Measurements from ENCODE around the gene BACH2. TPM values are rescaled to one million over a fixed set of nuclear protein-coding genes. Genes with fewer than 3 reads are reported as not detected.
A peak's percentile ranks its signal among the peaks of the same experiment; 100 is the strongest.
"Not testable (repeated sequence)": the region's sequence is repeated elsewhere in the genome, so short reads cannot be mapped to it uniquely, and the experiment has no call there.

BACH2 gene
- total RNA-seq, 2 experiments from 2014 or later, result 60.7 to 66.9 TPM

GRCh38 chr6:89910902-89911240 lies 385.8 kb downstream of the BACH2 start:
- Mint-ChIP-seq H3K27me3 (no peaks in the 10 kb centered on the region), H3K27ac (no peak overlapping the region), H3K4me1 (ENCODE audit: low read depth) (peaks cover 14% of the 10 kb centered on the region), H3K4me3 (no peak overlapping the region), H3K9me3 (no peaks in the 10 kb centered on the region), H3K36me3 (ENCODE audit: low read depth) (no peaks in the 10 kb centered on the region)
- ChIA-PET CTCF (no interaction called here), POLR2A (no interaction called here)
- ATAC-seq (no peak), DNase-seq (no peak)
- no peak for TF ChIP-seq CTCF (IDR thresholded peaks at IDR 0.05)
- intact Hi-C loops (cut with micrococcal nuclease), result no loop called here

- H3K27me3 Mint-ChIP-seq; H3K4me1 Mint-ChIP-seq (ENCODE audit: low read depth); H3K27ac Mint-ChIP-seq; ATAC-seq; intact Hi-C loops (cut with micrococcal nuclease); H3K9me3 Mint-ChIP-seq; H3K4me3 Mint-ChIP-seq; H3K36me3 Mint-ChIP-seq (ENCODE audit: low read depth); DNase-seq: not testable (repeated sequence)
- POLR2A ChIA-PET, result interaction anchor here (1.2 kb wide), 1 partner anchor 11 kb away, joined by 3 read pairs; no protein-coding TSS in a partner anchor
- CTCF ChIA-PET, result interaction anchor here (1.1 kb wide), 1 partner anchor 8 kb away, joined by 3 read pairs; no protein-coding TSS in a partner anchor
These were observed 386.4 kb downstream of the BACH2 start for GRCh38 chr6:89910001-89910901.

- H3K27ac Mint-ChIP-seq, result no peak overlapping the region
- H3K4me1 Mint-ChIP-seq (ENCODE audit: low read depth), result peaks cover 6% of the 10 kb centered on the region
- no peaks in the 10 kb centered on the region for H3K9me3 Mint-ChIP-seq
- peaks cover 41% of the 10 kb centered on the region for H3K27me3 Mint-ChIP-seq
- no peaks in the 10 kb centered on the region for H3K36me3 Mint-ChIP-seq (ENCODE audit: low read depth)
- intact Hi-C loops (cut with micrococcal nuclease), result no loop called here
- peak; percentile 12 for DNase-seq
- no peak overlapping the region for H3K4me3 Mint-ChIP-seq
- TF ChIP-seq CTCF (IDR thresholded peaks at IDR 0.05), result no peak
- POLR2A ChIA-PET, result no interaction called here
- CTCF ChIA-PET, result interaction anchor here (1.2 kb wide), 1 partner anchor 10 kb away, joined by 3 read pairs; no protein-coding TSS in a partner anchor
- ATAC-seq, result peak; percentile 64
These were observed 401.3 kb downstream of the BACH2 start for GRCh38 chr6:89895276-89895874.

GRCh38 chr6:89894169-89894568 lies 402.5 kb downstream of the BACH2 start, which contains the start of gene GJA10:
Gene GJA10, plus strand, starts transcription at chr6:89894469. Its CDS starts 0 bp downstream, at chr6:89894469.
- DNase-seq (no peak), ATAC-seq (no peak)
- Mint-ChIP-seq H3K36me3 (ENCODE audit: low read depth) (no peaks in the 10 kb centered on the region), H3K9me3 (no peaks in the 10 kb centered on the region), H3K4me1 (ENCODE audit: low read depth) (peaks cover 6% of the 10 kb centered on the region), H3K4me3 (no peak within 1 kb of the TSS), H3K27ac (no peak within 1 kb of the TSS), H3K27me3 (peaks cover 42% of the 10 kb centered on the region)
- ChIA-PET CTCF (no interaction called here), POLR2A (no interaction called here)
- TF ChIP-seq CTCF (IDR thresholded peaks at IDR 0.05), result no peak
- intact Hi-C loops (cut with micrococcal nuclease), result no loop called here

- DNase-seq; H3K4me3 Mint-ChIP-seq; intact Hi-C loops (cut with micrococcal nuclease); H3K36me3 Mint-ChIP-seq (ENCODE audit: low read depth); H3K9me3 Mint-ChIP-seq; H3K27ac Mint-ChIP-seq; POLR2A ChIA-PET; ATAC-seq: not testable (repeated sequence)
- TF ChIP-seq CTCF (IDR thresholded peaks at IDR 0.05), result peak; percentile 28
- Mint-ChIP-seq H3K27me3 (peaks cover 42% of the 10 kb centered on the region), H3K4me1 (ENCODE audit: low read depth) (peaks cover 10% of the 10 kb centered on the region)
- CTCF ChIA-PET, result interaction anchor here (0.6 to 1.0 kb wide), 2 partner anchors 13 to 38 kb away, joined by 3 read pairs; no protein-coding TSS in a partner anchor
These were observed 404.1 kb downstream of the BACH2 start for GRCh38 chr6:89892577-89892976.

GRCh38 chr6:89890845-89891528 lies 405.7 kb downstream of the BACH2 start:
- H3K4me1 Mint-ChIP-seq (ENCODE audit: low read depth); H3K36me3 Mint-ChIP-seq (ENCODE audit: low read depth); H3K9me3 Mint-ChIP-seq; ATAC-seq; intact Hi-C loops (cut with micrococcal nuclease); POLR2A ChIA-PET; H3K4me3 Mint-ChIP-seq; CTCF ChIA-PET; H3K27ac Mint-ChIP-seq; DNase-seq: not testable (repeated sequence)
- H3K27me3 Mint-ChIP-seq, result peaks cover 35% of the 10 kb centered on the region
